Right hindlimb (tissue), 1 donor: ENCODE data around the gene TPCN2.
"Not testable (repeated sequence)": the region's sequence is repeated elsewhere in the genome, so short reads cannot be mapped to it uniquely, and the experiment has no call there.

Experiments
- DNase-seq: peaks from one replicate; pipeline ENCODE4 v3.0.0-alpha.2; 2018

Gene TPCN2

GRCh38 chr11:69048694-69049489 is at the start of gene TPCN2:
TPCN2 (plus strand) TSS chr11:69048932; CDS start chr11:69048998, 66 bp downstream.
- peak; percentile 97 for DNase-seq

- DNase-seq: no peak
Observed at GRCh38 chr11:68999093-68999747, 49.5 kb upstream of the TPCN2 start.

- not testable (repeated sequence) for DNase-seq
Observed at GRCh38 chr11:68999748-69000355, 48.9 kb upstream of the TPCN2 start.

- no peak for DNase-seq
Observed at GRCh38 chr11:69000391-69000790, 48.3 kb upstream of the TPCN2 start.

GRCh38 chr11:69000831-69001242 is 47.9 kb upstream of the TPCN2 start:
- peak; percentile 84 for DNase-seq

GRCh38 chr11:69001243-69002081 is 47.3 kb upstream of the TPCN2 start:
- DNase-seq: peak; percentile 73

- DNase-seq: no peak
Observed at GRCh38 chr11:69002110-69002569, 46.6 kb upstream of the TPCN2 start.

- DNase-seq: no peak
Observed at GRCh38 chr11:69002570-69003231, 46.0 kb upstream of the TPCN2 start.

- no peak for DNase-seq
Observed at GRCh38 chr11:69003301-69003865, 45.3 kb upstream of the TPCN2 start.

- DNase-seq: no peak
Observed at GRCh38 chr11:69003866-69004367, 44.8 kb upstream of the TPCN2 start.

GRCh38 chr11:69004411-69005182 is 44.1 kb upstream of the TPCN2 start:
- no peak for DNase-seq

- DNase-seq: no peak
Observed at GRCh38 chr11:69005183-69005630, 43.5 kb upstream of the TPCN2 start.

- no peak for DNase-seq
Observed at GRCh38 chr11:69005631-69006368, 42.9 kb upstream of the TPCN2 start.

GRCh38 chr11:69006816-69007215 is 41.9 kb upstream of the TPCN2 start:
- DNase-seq: no peak

GRCh38 chr11:69007975-69008381 is 40.8 kb upstream of the TPCN2 start:
- DNase-seq: no peak

- peak; percentile 88 for DNase-seq
Observed at GRCh38 chr11:69008737-69009440, 39.8 kb upstream of the TPCN2 start.

- peak; percentile 44 for DNase-seq
Observed at GRCh38 chr11:69009441-69010211, 39.1 kb upstream of the TPCN2 start.

GRCh38 chr11:69010361-69010891 is 38.3 kb upstream of the TPCN2 start:
- DNase-seq: peak; percentile 35
